GM13976 (cell line): Measurements from ENCODE around the gene PMPCA.

Source experiments
- DNase-seq: peaks from one replicate; pipeline ENCODE4 v3.0.0; 2012; ENCODE audit warnings: low spot score
- CTCF ChIP-seq: IDR thresholded peaks from 2 replicates; pipeline ENCODE4 v1.5.1; 2012; ENCODE audit warnings: borderline replicate concordance, mild to moderate bottlenecking; ENCODE audit not compliant: insufficient read depth; ENCODE audit errors: extremely low read depth, missing control alignments, control extremely low read depth
- in situ Hi-C: fragments of 300-500 bp; cut with MboI; formaldehyde crosslinking; loops from one replicate; pipeline ENCODE4 v1.12.0; 2022; ENCODE audit warnings: low sequenced_read_pairs, mixed read lengths, inconsistent platforms; ENCODE audit not compliant: unreplicated experiment

The PMPCA gene

GRCh38 chr9:136375096-136375495, 35.4 kb upstream of the PMPCA start:
- in situ Hi-C loops = no loop called here
- no peak for TF ChIP-seq CTCF
- DNase-seq = no peak

- no peak for TF ChIP-seq CTCF
- in situ Hi-C loops = no loop called here
- no peak for DNase-seq
Observed at GRCh38 chr9:136376457-136376856, 34.0 kb upstream of the PMPCA start.

- in situ Hi-C loops = no loop called here
- no peak for TF ChIP-seq CTCF
- no peak for DNase-seq
Observed at GRCh38 chr9:136377341-136378169, 32.9 kb upstream of the PMPCA start.

GRCh38 chr9:136378170-136379002, 32.1 kb upstream of the PMPCA start:
- DNase-seq = no peak
- TF ChIP-seq CTCF = no peak
- in situ Hi-C loops = no loop called here

- no peak for TF ChIP-seq CTCF
- in situ Hi-C loops = no loop called here
Observed at GRCh38 chr9:136379003-136379287, 31.5 kb upstream of the PMPCA start.

GRCh38 chr9:136379401-136379800, 31.1 kb upstream of the PMPCA start:
- no peak for TF ChIP-seq CTCF
- DNase-seq = no peak
- in situ Hi-C loops = no loop called here

More at GRCh38 chr9:136379003-136379287, 31.5 kb upstream of the PMPCA start:
- no peak for DNase-seq
